GM19324 (cell line): ENCODE measurements around the gene STN1.

ENCODE experiments used
- ATAC-seq: cut with Tn5 transposase; IDR thresholded peaks from one replicate; pipeline ENCODE4 v1.9.1; 2021; ENCODE audit warnings: mild to moderate bottlenecking, moderate library complexity; ENCODE audit not compliant: unreplicated experiment, low FRiP score

The STN1 gene

DNA sequence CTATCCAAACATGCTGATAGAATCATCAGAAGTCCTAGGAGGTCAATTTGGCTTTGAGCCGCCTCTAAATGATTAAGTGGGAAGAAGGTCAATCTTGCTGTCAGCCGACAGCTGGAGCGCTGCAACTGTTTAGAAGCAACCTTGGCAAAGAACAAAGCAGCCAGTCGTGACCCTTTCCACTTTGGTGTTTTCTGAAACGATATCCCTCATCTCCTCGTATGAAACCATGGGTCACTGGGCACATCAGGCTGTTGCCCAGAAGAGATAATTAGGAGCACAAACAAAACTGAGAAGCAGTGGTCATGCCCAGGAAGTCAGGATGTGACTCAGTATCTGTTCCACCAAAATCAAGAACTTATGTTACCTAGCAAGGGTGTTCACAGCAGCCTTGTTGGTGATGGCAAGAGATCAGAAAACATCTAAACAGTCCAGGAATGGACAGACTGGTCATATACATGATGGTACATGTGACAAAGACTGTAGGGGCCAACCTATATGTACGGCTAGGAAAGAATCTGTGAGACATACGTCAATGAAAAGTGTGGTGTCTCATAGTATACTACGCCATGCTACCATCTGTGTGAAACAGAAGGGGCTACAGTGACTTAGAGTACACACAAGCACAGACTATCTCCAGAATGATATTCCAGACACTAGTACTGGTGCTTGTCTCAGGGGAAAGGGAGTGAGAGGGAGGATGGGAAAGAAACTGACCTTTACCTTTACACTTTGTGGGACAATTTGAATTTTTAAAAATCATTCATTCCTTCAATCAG, 22.4 kb downstream of the STN1 start:
- ATAC-seq = no peak

DNA sequence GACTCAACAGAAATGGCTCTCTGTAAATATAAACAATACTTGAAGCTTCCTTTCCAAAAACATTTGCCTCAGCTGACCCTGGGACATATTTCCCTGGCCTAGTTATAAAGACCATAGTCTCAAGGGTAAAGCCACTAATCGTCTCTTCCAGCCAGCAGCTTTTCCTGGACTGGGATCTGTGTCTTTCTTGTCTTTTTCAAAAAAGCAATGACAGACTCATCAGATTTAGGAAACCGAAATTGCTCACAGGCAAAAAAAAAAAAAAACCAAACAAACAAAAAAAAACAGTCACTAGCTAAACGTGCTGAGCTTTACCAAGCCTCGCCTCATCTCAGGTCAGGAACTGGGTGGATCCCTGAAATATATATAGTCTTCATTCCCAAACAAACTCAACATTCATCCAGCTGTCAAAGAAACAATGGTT, 23.5 kb downstream of the STN1 start:
- ATAC-seq = no peak

DNA sequence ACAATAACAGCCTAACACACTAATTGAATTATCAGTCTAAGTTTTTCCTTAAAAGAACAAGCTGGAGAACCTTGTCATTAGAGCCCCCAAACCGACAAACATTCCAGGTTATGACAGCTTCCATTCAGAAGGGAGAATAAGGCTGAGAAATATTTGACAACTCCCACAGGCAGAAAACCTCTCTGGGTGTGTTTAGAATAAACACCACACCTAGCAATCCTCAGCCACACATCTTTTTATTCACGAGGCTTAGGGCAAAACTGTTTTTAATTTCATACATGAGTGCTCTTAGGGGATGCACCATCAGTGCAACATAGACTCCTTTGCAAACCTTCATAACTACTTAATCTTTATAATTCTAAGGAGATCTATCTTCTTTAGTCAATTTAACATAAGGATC, 24.2 kb downstream of the STN1 start:
- ATAC-seq = no peak

DNA sequence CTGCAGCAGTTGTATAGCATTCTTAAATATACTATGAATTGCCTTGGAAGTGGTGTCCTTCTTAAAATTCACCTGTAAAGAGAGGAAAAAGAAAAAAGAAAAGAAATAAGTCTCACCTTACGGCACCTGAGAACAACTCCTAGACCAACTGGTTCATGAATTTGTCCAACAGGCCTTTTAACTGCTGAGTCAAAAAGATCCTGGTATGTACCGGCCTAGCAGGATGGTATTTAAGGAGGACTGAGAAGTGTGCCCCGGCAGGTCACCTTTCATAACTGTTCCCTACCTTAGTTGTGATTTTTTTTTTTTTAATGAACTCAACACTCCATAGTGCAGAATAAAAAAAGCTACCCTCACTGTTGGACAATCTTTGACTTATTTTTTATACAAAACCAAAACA, 25.8 kb downstream of the STN1 start:
- ATAC-seq = no peak

DNA sequence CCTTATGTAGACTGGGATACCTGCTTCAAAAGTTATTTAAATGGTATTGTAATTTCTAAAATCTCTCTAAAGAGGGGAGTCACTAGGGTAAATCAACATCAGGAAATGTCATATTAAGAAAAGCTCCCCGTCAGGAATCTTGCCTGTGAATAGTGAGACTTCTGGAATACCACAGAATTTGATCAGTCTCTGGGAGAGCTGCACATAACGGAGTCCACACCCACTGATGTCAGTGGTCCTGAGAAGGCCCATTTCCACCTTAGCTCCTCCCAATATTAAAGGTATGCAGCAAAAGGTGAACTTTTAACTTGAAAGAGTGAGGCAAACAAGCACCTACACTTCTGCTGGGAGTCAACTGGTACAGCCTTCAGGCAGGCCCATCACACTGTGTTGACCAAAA, 27.3 kb downstream of the STN1 start:
- ATAC-seq = no peak

DNA sequence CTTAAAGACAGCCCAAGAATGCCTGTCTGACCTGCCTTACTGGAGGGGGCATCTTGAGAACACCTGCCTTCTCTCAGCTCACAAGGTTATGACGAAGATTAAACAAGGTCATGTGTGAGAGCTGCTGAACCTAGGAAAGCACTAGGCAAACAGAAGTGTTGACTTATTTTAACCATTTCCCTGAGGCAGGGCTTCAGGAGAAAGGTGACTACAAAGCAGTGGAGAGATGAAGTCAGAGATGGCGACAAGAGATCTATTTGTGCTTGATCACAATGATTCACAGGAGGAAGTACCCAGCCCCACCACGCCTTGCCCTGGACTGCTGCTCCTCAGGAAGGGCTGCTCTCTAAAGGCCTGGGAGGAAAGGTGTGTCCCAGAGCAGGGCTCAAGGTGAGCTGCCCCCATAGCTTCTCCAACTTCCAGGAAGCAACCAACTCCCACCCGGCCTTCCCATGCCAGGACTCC, 27.8 kb downstream of the STN1 start:
- ATAC-seq = no peak

DNA sequence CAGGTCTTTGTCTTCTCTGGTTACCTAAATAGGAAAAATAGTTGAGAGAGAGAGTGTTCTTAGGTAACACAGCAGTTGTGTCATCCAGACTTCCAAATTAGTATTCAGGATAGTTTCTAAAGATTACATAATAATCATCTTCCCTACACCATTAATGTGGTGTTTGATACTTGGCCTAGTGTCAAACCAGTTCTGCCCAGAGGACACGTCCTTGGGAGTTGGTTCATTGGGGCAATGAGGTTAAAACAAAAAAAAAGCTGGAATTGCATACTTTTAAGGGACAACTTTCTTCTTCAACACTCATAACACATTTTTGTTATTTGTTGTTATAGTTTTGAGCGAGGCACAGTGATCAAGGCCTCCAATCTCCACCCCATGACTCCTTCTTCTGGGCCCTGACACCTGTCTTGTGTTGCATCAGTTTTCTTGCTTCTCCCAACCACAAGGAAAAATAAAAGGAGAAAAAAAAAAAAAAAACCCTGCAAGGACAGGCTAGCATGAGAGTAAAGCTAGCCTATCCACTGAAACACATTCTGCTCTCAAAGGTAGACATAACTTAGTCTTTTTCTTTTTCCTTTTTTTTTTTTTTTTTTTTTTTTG, 28.8 kb downstream of the STN1 start:
- ATAC-seq = no peak

DNA sequence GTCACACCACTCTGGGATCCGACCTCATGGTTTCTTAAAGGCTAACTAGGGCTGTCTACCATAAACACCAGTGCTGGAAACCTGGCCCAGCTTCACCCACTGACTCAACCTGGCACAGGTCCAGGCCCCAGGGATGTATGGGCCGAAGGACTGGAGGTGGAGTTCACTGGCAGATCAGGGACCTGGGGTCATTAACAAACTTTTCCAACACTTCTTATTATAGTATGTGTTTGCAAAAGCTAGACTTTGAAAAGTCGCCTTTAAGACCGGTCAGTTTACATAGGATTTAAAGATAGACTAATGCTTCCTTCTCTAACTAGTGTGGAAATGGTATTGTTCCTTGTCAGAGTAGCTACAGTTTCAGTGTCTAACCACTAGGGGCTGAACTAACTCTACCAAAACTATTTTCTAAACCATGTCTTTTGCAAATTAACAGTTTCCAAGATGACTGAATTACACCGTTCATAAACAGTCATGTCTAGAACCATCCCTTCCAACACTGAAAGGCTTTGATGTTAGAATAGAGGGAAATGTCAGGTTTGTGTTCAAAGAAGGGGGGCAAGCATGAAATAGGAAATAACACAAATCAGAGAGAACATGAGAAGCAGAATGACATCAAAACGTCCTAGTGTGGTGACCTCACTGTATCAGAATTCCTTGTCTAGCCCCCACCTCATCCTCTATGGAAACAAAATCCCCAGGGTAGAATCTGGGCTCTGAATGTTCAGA, 29.7 kb downstream of the STN1 start:
- ATAC-seq = no peak

DNA sequence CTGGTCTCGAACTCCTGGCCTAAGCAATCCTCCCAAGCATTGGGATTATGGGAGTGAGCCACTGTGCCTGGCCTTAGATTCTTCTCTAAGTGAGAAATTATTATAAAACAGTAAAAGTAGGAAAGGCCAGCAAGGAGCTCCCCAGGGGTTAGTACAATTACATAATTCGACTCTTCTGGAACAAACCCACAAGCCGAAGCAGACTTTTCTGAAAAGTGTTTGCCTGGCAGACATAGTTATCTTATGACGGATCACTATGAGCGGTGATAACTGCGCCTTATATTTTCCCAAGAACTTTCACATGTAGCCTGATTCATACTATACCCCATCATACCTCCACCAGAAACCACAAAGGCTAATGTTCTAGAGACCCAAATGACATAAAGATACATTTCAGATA, 32.4 kb downstream of the STN1 start:
- ATAC-seq = no peak

DNA sequence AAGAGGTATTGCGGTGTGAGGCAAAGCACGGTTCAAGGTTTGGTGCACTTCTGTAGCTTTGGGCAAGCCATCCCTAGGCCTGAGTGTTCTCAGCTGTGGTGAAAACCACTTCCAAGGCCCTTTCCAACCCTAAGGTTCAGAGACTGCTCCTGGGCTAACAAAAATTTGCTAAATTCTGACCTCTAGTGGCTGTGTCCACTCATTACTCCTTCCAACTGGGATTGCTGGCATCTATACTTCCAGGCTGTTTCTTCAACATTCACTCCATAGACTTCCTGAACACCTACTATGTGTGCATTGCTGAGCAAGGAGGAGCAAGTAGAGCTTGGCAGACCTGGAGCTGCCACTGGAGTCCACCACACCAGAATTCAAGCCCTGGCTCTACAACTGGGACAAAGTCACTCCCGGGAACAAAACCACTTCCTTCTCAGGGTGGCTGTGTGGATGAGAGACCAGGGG, 33.3 kb downstream of the STN1 start:
- ATAC-seq = no peak

DNA sequence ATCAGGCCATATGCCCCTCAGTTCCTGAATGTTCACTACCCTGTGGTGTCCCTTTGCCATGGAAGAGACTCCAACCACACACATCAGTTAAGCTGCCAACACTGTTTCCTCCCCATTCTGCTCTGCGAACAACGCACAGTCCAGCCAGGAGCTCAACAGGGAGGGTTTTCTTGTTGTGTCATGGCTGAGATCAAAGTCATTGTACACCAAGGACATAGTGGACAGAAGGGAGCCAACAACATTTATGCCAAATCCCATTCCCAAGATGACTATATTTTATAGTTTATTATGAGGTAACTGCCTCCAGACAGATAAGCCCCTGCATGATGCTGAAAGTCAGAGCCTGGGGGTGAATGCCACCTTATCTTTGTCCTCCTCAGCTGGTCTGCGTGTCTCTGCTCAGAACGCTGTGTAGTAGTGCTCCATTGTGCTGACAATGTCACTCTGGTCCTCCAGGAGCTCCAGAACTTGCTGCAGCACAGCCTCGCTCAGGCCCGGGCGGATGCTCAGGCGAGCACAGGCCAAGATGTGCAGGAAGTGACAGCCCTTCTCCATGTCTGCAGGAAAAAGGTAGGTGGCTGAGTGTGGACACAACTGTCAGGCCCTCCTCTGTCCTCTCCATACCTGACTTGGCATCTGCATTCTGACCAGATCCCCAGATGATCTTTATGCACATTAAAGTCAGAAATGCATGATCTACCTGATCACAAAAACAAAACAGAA, 35.5 kb downstream of the STN1 start:
- no peak for ATAC-seq

DNA sequence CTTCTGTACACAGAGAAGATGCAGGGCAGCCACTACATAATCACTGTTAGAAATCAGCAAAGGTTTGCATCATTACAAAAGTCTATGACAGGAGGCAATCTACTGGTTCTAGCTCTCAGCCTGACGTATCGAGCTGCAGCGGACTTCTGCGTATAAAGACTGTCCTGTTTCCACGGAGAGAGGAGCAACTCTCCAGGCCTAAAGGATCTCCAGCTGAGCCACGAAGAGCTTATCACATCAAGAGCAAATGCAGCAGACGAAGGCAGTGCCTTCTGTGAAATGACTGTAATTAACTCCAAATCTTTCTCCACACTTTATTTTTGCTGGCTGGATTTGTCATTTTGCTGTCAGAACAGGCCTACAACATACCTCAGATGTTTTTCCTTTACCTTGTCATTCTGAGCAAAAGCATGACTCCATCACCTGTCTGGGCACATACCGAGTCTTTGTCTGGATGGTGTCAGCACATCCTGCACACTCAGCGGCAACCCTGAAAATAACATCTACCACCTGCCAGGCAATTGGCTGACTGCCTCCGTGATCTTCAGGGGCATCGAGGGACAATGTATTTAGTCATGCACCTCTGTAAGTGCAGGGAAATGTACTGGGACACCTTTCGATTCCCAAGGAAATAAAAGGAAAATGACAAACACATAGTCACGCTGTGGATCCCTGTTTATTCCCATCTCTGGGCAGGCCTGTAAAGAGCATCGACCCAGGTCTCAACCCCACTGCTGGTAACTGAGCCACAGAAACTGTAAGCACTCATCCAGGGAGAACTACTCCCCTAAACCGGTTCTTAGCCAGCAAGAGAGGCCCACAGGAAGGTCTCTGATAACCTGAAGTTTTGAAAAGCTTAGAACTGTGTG, 36.3 kb downstream of the STN1 start:
- ATAC-seq = no peak

DNA sequence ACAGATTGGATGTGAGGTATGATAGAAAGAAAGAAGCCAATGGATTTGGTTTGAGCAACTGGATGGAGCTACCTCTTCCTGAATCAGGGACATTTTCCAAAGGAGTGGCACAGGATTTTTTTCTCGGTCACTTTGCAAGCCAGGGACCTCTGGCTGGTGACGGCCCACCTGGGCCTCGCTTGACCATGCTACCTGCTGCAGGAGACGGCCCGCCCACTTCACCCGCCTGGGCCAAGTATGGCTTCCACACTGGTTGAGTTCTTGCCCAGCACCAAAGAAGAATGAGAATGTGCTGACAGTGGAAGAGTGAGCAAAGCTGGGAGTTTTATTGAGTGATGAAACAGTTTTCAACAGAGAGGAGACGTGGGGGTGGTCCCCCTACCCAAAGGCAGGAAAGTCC, 38.2 kb downstream of the STN1 start:
- ATAC-seq = no peak

DNA sequence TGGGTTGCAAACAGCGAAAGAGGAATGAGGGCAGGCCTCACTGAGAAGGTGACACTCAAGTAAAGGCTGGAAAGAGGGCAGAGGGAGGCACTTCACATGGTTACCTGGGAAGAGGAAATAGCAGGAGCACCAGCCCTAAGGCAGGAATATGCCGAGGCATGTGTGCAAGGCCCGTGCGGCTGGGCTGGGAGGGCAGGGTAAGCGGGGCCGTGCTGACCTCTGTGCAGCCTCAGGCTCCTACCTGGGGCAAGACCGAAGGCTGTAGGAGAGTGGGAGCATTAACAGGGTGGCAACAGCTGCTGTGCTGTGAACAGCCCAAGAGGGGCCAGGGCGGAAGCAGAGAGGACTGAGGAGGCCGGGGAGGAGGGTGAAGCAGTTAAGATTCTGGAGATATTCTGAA, 38.6 kb downstream of the STN1 start:
- ATAC-seq = no peak

DNA sequence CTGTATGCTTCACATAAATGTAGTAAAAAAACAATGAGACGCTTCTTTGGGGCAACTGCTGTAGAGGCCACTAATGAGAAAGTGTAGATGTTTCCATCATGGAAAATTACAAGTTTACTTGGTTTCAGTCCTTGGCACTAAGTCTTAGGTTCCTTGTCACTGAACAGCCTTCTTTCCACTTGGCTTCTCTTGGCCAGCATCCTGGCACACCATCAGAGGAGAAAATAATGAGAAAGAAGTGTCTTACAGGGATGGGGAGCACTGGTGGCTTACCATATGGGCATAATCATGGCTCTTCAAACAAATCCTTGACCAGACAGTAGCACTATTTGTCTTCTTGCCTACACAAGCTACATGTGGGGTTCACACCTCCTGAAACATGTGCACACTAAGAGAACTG, 40.1 kb downstream of the STN1 start:
- no peak for ATAC-seq

DNA sequence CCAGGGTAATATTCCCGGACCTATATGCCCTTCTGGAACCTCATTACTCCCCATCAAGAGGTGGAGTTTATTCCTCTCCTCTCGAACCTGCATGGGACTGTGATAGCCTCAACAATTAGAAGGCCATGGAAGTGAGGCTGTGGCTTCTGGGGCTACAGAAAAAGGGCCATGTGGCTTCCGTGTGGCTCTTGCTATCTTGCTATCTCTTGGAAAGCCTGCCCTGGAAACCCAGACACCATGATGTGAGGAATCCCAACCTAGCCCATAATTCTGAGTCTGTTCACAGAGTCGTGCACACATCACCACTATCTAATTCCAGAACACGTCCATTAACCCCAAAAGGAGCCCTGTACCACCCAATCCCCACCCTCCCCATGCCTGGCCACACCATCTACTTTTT, 41.8 kb downstream of the STN1 start:
- no peak for ATAC-seq

DNA sequence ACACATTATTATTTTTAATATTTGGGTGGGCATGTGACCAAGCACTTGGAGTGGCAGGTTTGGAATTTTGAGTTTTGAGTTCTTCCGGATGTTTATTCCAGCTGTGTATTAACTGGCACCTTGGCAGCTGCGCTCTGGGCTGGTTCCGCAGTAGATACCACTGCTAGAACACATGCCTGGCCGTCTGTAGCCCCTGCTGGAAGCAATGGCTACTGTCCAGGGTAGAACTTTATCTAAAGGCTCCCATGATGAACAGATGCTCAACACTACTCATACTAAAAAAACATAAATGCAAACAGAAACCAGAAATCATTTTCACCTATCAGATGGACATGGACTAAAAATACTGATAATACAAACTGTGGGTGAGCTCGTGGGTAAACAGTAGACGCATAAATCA, 43.3 kb downstream of the STN1 start:
- no peak for ATAC-seq

DNA sequence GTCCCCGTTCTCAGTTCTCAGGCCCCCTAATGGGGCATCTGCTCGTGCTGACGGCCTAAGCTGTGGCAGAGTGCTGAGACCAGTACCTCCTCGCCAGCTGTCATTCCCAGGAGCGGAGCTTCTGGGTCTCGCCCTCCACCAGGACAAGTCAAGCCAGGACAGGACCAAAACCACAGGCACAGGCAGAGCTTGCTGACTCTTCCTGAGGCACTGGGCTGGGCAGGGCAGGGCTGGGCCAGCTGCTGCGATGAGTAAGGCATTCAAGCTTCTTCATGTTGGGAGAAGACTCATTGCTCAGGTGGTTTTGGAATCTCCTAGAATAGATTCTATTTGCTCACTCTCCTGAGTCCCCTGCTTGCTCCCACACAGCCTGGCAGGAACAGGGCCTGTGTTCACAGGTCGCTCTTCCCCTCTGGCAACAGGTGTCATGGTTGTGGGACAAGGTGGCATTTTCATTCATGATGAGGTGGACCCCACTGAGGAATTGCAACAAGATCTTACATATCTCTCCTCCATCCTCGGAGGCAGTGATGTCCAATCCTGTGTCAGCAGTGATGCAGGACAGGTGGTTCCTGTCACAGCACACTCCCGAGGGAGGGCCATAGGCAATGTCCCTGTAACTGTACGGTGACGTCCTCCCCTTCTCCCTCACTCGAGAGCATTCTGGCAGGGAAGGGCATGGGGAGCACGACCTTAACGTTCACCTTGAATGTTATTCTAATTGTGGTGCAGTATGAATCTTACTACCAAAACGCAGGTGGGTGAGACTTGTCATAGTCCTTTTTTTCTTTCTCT, 45.6 kb downstream of the STN1 start:
- ATAC-seq = no peak

DNA sequence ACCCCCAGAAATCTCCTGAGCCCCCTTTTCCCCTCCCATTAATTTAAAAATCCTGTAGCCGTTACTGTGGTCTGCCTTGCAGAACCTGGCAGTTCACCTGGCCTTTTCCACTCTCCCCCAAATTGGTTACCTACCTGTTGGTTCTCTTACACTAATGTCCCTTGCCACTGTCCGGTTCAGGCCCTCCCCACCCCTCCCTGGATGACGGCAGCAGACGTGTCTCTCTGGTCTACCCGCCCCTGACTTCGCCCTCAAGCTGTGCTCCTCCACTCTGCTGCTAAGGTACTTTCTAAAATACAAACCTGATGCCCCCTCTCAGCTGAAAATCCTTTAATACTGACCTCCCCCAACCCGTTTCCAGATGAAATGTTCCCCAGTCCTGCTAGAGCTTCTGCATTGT, 47.0 kb downstream of the STN1 start:
- no peak for ATAC-seq
